GM18951 (cell line): ENCODE measurements around the gene SCTR.

Source experiments
- POLR2A ChIP-seq: IDR thresholded peaks from 4 replicates; pipeline ENCODE4 v1.6.1; 2011; ENCODE audit warnings: mild to moderate bottlenecking; ENCODE audit not compliant: insufficient read length, insufficient read depth; ENCODE audit errors: extremely low read depth
- in situ Hi-C: fragments of 300-500 bp; cut with MboI; formaldehyde crosslinking; loops from one replicate; pipeline ENCODE4 v1.12.0; 2022; ENCODE audit warnings: low sequenced_read_pairs, mixed read lengths, inconsistent platforms; ENCODE audit not compliant: unreplicated experiment

The SCTR gene

GRCh38 chr2:119428488-119429224, 95.6 kb downstream of the SCTR start:
- in situ Hi-C loops, result no loop called here
- TF ChIP-seq POLR2A, result no peak

- in situ Hi-C loops, result no loop called here
- no peak for TF ChIP-seq POLR2A
These were observed 96.5 kb downstream of the SCTR start for GRCh38 chr2:119427756-119428155.

- in situ Hi-C loops, result no loop called here
- no peak for TF ChIP-seq POLR2A
These were observed 97.4 kb downstream of the SCTR start for GRCh38 chr2:119426801-119427395.

- in situ Hi-C loops, result no loop called here
- TF ChIP-seq POLR2A, result no peak
These were observed 97.9 kb downstream of the SCTR start for GRCh38 chr2:119426396-119426675.

- in situ Hi-C loops, result no loop called here
These were observed 98.5 kb downstream of the SCTR start for GRCh38 chr2:119425620-119426395.

GRCh38 chr2:119425119-119425405, 99.2 kb downstream of the SCTR start:
- no peak for TF ChIP-seq POLR2A
- in situ Hi-C loops, result no loop called here

More at GRCh38 chr2:119425620-119426395, 98.5 kb downstream of the SCTR start:
- no peak for TF ChIP-seq POLR2A

GRCh38 chr2:119424284-119425118, 99.8 kb downstream of the SCTR start:
- no peak for TF ChIP-seq POLR2A
- in situ Hi-C loops, result loop anchor here (25.0 kb wide), 1 partner anchor 238 kb away; no protein-coding TSS in a partner anchor

- no peak for TF ChIP-seq POLR2A
- in situ Hi-C loops, result loop anchor here (25.0 kb wide), 1 partner anchor 238 kb away; no protein-coding TSS in a partner anchor
These were observed 100.5 kb downstream of the SCTR start for GRCh38 chr2:119423811-119424210.

GRCh38 chr2:119423108-119423444, 101.2 kb downstream of the SCTR start:
- in situ Hi-C loops, result loop anchor here (25.0 kb wide), 1 partner anchor 239 kb away; no protein-coding TSS in a partner anchor
- TF ChIP-seq POLR2A, result no peak

- no peak for TF ChIP-seq POLR2A
- in situ Hi-C loops, result loop anchor here (25.0 kb wide), 1 partner anchor 240 kb away; no protein-coding TSS in a partner anchor
These were observed 101.7 kb downstream of the SCTR start for GRCh38 chr2:119422360-119423107.

GRCh38 chr2:119421741-119422140, 102.5 kb downstream of the SCTR start:
- no peak for TF ChIP-seq POLR2A
- in situ Hi-C loops, result loop anchor here (25.0 kb wide), 1 partner anchor 241 kb away; no protein-coding TSS in a partner anchor

- in situ Hi-C loops, result loop anchor here (25.0 kb wide), 1 partner anchor 241 kb away; no protein-coding TSS in a partner anchor
- no peak for TF ChIP-seq POLR2A
These were observed 103.0 kb downstream of the SCTR start for GRCh38 chr2:119421304-119421703.
